Upper lobe of left lung (tissue), 6 donors: Measurements from ENCODE around the gene RASGEF1C. TPM values are rescaled to one million over a fixed set of nuclear protein-coding genes. Genes with fewer than 3 reads are reported as not detected.
A peak's percentile ranks its signal among the peaks of the same experiment; 100 is the strongest.
"Not testable (repeated sequence)": the region's sequence is repeated elsewhere in the genome, so short reads cannot be mapped to it uniquely, and the experiment has no call there.

ENCODE experiments used
- ATAC-seq, 2 donors: fragments of 200-7000 bp; cut with Tn5 transposase; one replicate each; pipeline ENCODE4 v1.9.1; 2022; ENCODE audit warnings: mild to moderate bottlenecking in 2 of 2, moderate library complexity in 2 of 2; ENCODE audit not compliant: low FRiP score in 2 of 2
- DNase-seq, 2 donors: peaks; one replicate each; pipeline ENCODE4 v3.0.0-alpha.2; 2019 to 2020
- H3K27ac ChIP-seq, 4 donors: fragments of 200-600 bp; sonication (generic); one replicate each; pipeline ENCODE4 v1.5.1; 2016 to 2019
- H3K27me3 ChIP-seq, 4 donors: fragments of 200-600 bp; sonication (generic); one replicate each; pipeline ENCODE4 v1.5.1; 2017 to 2019
- H3K36me3 ChIP-seq, 4 donors: fragments of 200-600 bp; sonication (generic); one replicate each; pipeline ENCODE4 v1.5.1; 2016 to 2019
- H3K4me1 ChIP-seq, 4 donors: fragments of 200-600 bp; sonication (generic); one replicate each; pipeline ENCODE4 v1.5.1; 2018 to 2019
- H3K4me3 ChIP-seq, 4 donors: fragments of 200-600 bp; sonication (generic); one replicate each; pipeline ENCODE4 v1.5.1; 2017 to 2019; ENCODE audit warnings: mild to moderate bottlenecking in 2 of 4, moderate library complexity in 1 of 4
- H3K9me3 ChIP-seq, 4 donors: fragments of 200-600 bp; sonication (generic); one replicate each; pipeline ENCODE4 v1.5.1; 2018 to 2019
- CTCF ChIP-seq, 6 experiments: fragments of 450-650 bp in 4 of 6; fragments of 200-600 bp in 2 of 6; sonication (generic) in 2 of 6; IDR thresholded peaks; one replicate each; pipeline ENCODE4 v1.5.1; 2016 to 2019; ENCODE audit warnings: antibody characterized with exemption in 6 of 6
- EP300 ChIP-seq, 4 donors: sonication (generic); formaldehyde crosslinking; IDR thresholded peaks; one replicate each; pipeline ENCODE4 v1.5.1; 2017; ENCODE audit warnings: antibody characterized with exemption in 4 of 4, control low read depth in 2 of 4
- POLR2A ChIP-seq, 4 donors: fragments of 450-650 bp; IDR thresholded peaks; one replicate each; pipeline ENCODE4 v1.5.1; 2016 to 2017; ENCODE audit warnings: antibody characterized with exemption in 4 of 4, mild to moderate bottlenecking in 2 of 4
- POLR2AphosphoS5 ChIP-seq, 2 donors: sonication (generic); formaldehyde crosslinking; IDR thresholded peaks; one replicate each; pipeline ENCODE4 v1.5.1; 2017; ENCODE audit warnings: antibody characterized with exemption in 2 of 2
- WGBS, 2 donors: methylation state at CpG; one replicate each; pipeline ENCODE4 v1.1.5; 2017 to 2018; 5-methylcytosine and 5-hydroxymethylcytosine counted together
- total RNA-seq, 6 donors: library from RNA; depleted of rRNA in 4 of 6; stranded (reverse); fragments of >200 nt in 4 of 6; gene quantifications; one replicate each; pipeline versions ENCODE4 v1.1.0 to v1.2.1, GENCODE V29; 2016 to 2021
- donor health status: DM: no; HTN: no; CAD: no; lungs with moderate emphysema.
- donor health status: DM: no; HTN: yes; CAD: no; lungs with severe emphysema.

The RASGEF1C gene
- total RNA-seq, 6 donors from 2014 or later: not detected

- peaks cover 0 to 8% (median 2%) of the 10 kb centered on the region in 4 donors for H3K4me1 ChIP-seq
- 81 to 85% methylated on average over 9 to 13 of the region's 13 CpGs for WGBS, 2 donors
- H3K27ac ChIP-seq: no peak overlapping the region
- ATAC-seq (no peak), DNase-seq (no peak)
- H3K27me3 ChIP-seq: peaks cover 0 to 5% (median 0%) of the 10 kb centered on the region in 4 donors
- H3K4me3 ChIP-seq: no peak overlapping the region
- no peaks in the 10 kb centered on the region for H3K36me3 ChIP-seq
- no peak for TF ChIP-seq POLR2A (IDR thresholded peaks at IDR 0.05)
- no peak for TF ChIP-seq POLR2AphosphoS5 (IDR thresholded peaks at IDR 0.05)
- no peak for TF ChIP-seq CTCF (IDR thresholded peaks at IDR 0.05)
- H3K9me3 ChIP-seq: no peaks in the 10 kb centered on the region
Measured at GRCh38 chr5:180128671-180129261, 80.2 kb downstream of the RASGEF1C start.

GRCh38 chr5:180127682-180128670, 81.0 kb downstream of the RASGEF1C start:
- TF ChIP-seq CTCF (IDR thresholded peaks at IDR 0.05) (no peak), EP300 (IDR thresholded peaks at IDR 0.05) (no peak), POLR2A (IDR thresholded peaks at IDR 0.05) (no peak)
- Histone ChIP-seq H3K4me1 (peaks cover 0 to 8% (median 2%) of the 10 kb centered on the region in 4 donors), H3K4me3 (no peak overlapping the region), H3K36me3 (no peaks in the 10 kb centered on the region), H3K27ac (no peak overlapping the region), H3K9me3 (no peaks in the 10 kb centered on the region), H3K27me3 (peaks cover 0 to 5% (median 0%) of the 10 kb centered on the region in 4 donors)
- DNase-seq (peak in 1 of 2 donors; percentile 63), ATAC-seq (no peak)
- WGBS, 2 donors: 71 to 85% methylated on average over 14 to 23 of the region's 25 CpGs

- Histone ChIP-seq H3K4me1 (peaks cover 0 to 8% (median 2%) of the 10 kb centered on the region in 4 donors), H3K9me3 (no peaks in the 10 kb centered on the region), H3K36me3 (no peaks in the 10 kb centered on the region), H3K27me3 (peaks cover 0 to 5% (median 0%) of the 10 kb centered on the region in 4 donors), H3K4me3 (no peak overlapping the region), H3K27ac (no peak overlapping the region)
- ATAC-seq: peak in 1 of 2 donors; percentile 82
- WGBS, 2 donors: 42 to 67% methylated on average over 12 to 48 of the region's 59 CpGs
- TF ChIP-seq POLR2A (IDR thresholded peaks at IDR 0.05): no peak
- TF ChIP-seq CTCF (IDR thresholded peaks at IDR 0.05): peak; percentile 52 to 86 (median 79)
- no peak for TF ChIP-seq POLR2AphosphoS5 (IDR thresholded peaks at IDR 0.05)
- TF ChIP-seq EP300 (IDR thresholded peaks at IDR 0.05): no peak
- peak in 1 of 2 donors; percentile 91 for DNase-seq
Measured at GRCh38 chr5:180126716-180127681, 82.0 kb downstream of the RASGEF1C start.

GRCh38 chr5:180126156-180126555, 82.9 kb downstream of the RASGEF1C start:
- not testable (repeated sequence) for H3K4me3 ChIP-seq, DNase-seq, H3K9me3 ChIP-seq, H3K36me3 ChIP-seq, H3K27me3 ChIP-seq, ATAC-seq, H3K27ac ChIP-seq, H3K4me1 ChIP-seq
- 76 to 78% methylated on average over 17 of the region's 17 CpGs for whole genome bisulfite sequencing, 2 donors

- H3K27ac ChIP-seq: not testable (repeated sequence)
Measured at GRCh38 chr5:180124662-180125061, 84.3 kb downstream of the RASGEF1C start.

More at GRCh38 chr5:180124662-180125061, 84.3 kb downstream of the RASGEF1C start:
- not testable (repeated sequence) for H3K9me3 ChIP-seq, H3K4me3 ChIP-seq, H3K27me3 ChIP-seq, DNase-seq, ATAC-seq, H3K36me3 ChIP-seq, H3K4me1 ChIP-seq
- WGBS, 2 donors: 88 to 89% methylated on average over 6 of the region's 6 CpGs
